Keratinocyte (primary cell): ENCODE data around the gene SVOPL. TPM values are rescaled to one million over a fixed set of nuclear protein-coding genes. Genes with fewer than 3 reads are reported as not detected.

Experiments
- DNase-seq: peaks from one replicate; pipeline ENCODE4 v3.0.0-alpha.2; 2011; ENCODE audit warnings: low read depth, missing footprints, low spot score
- FAIRE-seq: peaks from 2 replicates; lab custom pipeline; 2011; peaks lifted over from hg19 to GRCh38; lab: Jason Lieb, UNC
- H2AFZ ChIP-seq: 2 replicates; pipeline ENCODE4 v1.6.0; 2012; ENCODE audit warnings: low read length, control low read depth, inconsistent platforms; ENCODE audit not compliant: control insufficient read depth
- H3K27ac ChIP-seq: 2 replicates; pipeline ENCODE4 v1.5.1; 2011; ENCODE audit warnings: low read length; ENCODE audit not compliant: control insufficient read depth, insufficient read depth
- H3K27me3 ChIP-seq: 3 replicates; pipeline ENCODE4 v1.6.0; 2011; ENCODE audit warnings: low read length; ENCODE audit not compliant: control insufficient read depth, insufficient read depth; ENCODE audit errors: extremely low read depth
- H3K36me3 ChIP-seq, 2 experiments: 2 replicates in 1 of 2; 3 replicates in 1 of 2; pipeline ENCODE4 v1.5.1; 2011; ENCODE audit warnings: low read length in 2 of 2, mild to moderate bottlenecking in 1 of 2; ENCODE audit not compliant: control insufficient read depth in 2 of 2, insufficient read depth in 2 of 2; ENCODE audit errors: extremely low read depth in 1 of 2
- H3K4me1 ChIP-seq: 3 replicates; pipeline ENCODE4 v1.5.1; 2011; ENCODE audit warnings: low read length; ENCODE audit not compliant: control insufficient read depth, insufficient read depth; ENCODE audit errors: extremely low read depth
- H3K4me2 ChIP-seq: 3 replicates; pipeline ENCODE4 v1.6.0; 2011; ENCODE audit warnings: low read depth, low read length; ENCODE audit not compliant: control insufficient read depth, insufficient read depth; ENCODE audit errors: extremely low read depth
- H3K4me3 ChIP-seq, 3 experiments: fragments of 200-600 bp in 1 of 3; sonication (generic) in 1 of 3; 2 replicates in 2 of 3; 3 replicates in 1 of 3; pipeline ENCODE4 v1.5.1; 2011 to 2016; ENCODE audit warnings: low read length in 3 of 3, mild to moderate bottlenecking in 3 of 3, control low read depth in 2 of 3, inconsistent platforms in 1 of 3, low read depth in 1 of 3, mixed read lengths in 1 of 3, mixed run types in 1 of 3, moderate library complexity in 1 of 3; ENCODE audit not compliant: control insufficient read depth in 2 of 3, insufficient read depth in 2 of 3; ENCODE audit errors: extremely low read depth in 1 of 3
- H3K79me2 ChIP-seq: 2 replicates; pipeline ENCODE4 v1.6.0; 2012; ENCODE audit warnings: low read length; ENCODE audit not compliant: control insufficient read depth, insufficient read depth
- H3K9ac ChIP-seq: 3 replicates; pipeline ENCODE4 v1.6.0; 2011; ENCODE audit warnings: low read length; ENCODE audit not compliant: control insufficient read depth, insufficient read depth; ENCODE audit errors: extremely low read depth
- H3K9me1 ChIP-seq: 3 replicates; pipeline ENCODE4 v1.6.0; 2011; ENCODE audit warnings: low read length; ENCODE audit not compliant: control insufficient read depth, insufficient read depth; ENCODE audit errors: extremely low read depth
- H3K9me3 ChIP-seq: 2 replicates; pipeline ENCODE4 v1.5.1; 2012; ENCODE audit warnings: low read depth, low read length; ENCODE audit not compliant: control insufficient read depth
- H4K20me1 ChIP-seq: 3 replicates; pipeline ENCODE4 v1.6.0; 2011; ENCODE audit warnings: low read length; ENCODE audit not compliant: control insufficient read depth, insufficient read depth; ENCODE audit errors: extremely low read depth
- EZH2 ChIP-seq: IDR thresholded peaks from one replicate; pipeline ENCODE4 v1.6.1; 2012; ENCODE audit warnings: inconsistent platforms, mild to moderate bottlenecking, low read length, moderate library complexity
- dilution Hi-C: fragments of 300-500 bp; cut with MboI; formaldehyde crosslinking; loops from one replicate; pipeline ENCODE4 v1.7.0; 2020; ENCODE audit warnings: low sequenced_read_pairs; ENCODE audit not compliant: extremely low pct_ligation_motif_present
- polyA plus RNA-seq, 5 experiments: library from polyadenylated mRNA; depleted of rRNA in 3 of 5; stranded (reverse) in 3 of 5; stranded (forward) in 1 of 5; unstranded in 1 of 5; fragments of >200 nt; gene quantifications; 1 replicate in 1 of 5; 2 replicates in 3 of 5; 3 replicates in 1 of 5; pipeline versions ENCODE4 v1.2.1 to v1.2.3, GENCODE V29; 2011 to 2012; ENCODE audit warnings: missing spikeins in 2 of 5, low read depth in 1 of 5, low replicate concordance in 1 of 5
- TF ChIP-seq, protein P1 (sequence below), 3 experiments: IDR thresholded peaks in 1 of 3; conservative IDR thresholded peaks in 1 of 3; optimal IDR thresholded peaks in 1 of 3; 2 replicates in 2 of 3; 3 replicates in 1 of 3; pipeline versions ENCODE3 to v1.5.1; 2011; ENCODE audit warnings: low read length in 3 of 3, mild to moderate bottlenecking in 3 of 3, moderate library complexity in 2 of 3, control low read depth in 1 of 3, inconsistent platforms in 1 of 3; ENCODE audit not compliant: insufficient read depth in 2 of 3; ENCODE audit errors: extremely low read depth in 1 of 3

SVOPL gene
- polyA plus RNA-seq, 1 donor (not counting 4 experiments of a cell fraction or from before 2014, with no cell fraction given): not detected

GRCh38 chr7:138618506-138618905 is 82.7 kb downstream of the SVOPL start:
- dilution Hi-C loops: no loop called here
- H3K36me3 ChIP-seq: no peaks in the 10 kb centered on the region
- no peak overlapping the region for H3K27ac ChIP-seq
- H3K9me3 ChIP-seq: peaks cover 2% of the 10 kb centered on the region
- H3K4me3 ChIP-seq: no peak overlapping the region
- H3K9me1 ChIP-seq: no peaks in the 10 kb centered on the region
- H3K4me1 ChIP-seq: no peaks in the 10 kb centered on the region
- H2AFZ ChIP-seq: no peak overlapping the region
- no peak for DNase-seq
- no peaks in the 10 kb centered on the region for H3K79me2 ChIP-seq
- H4K20me1 ChIP-seq: no peaks in the 10 kb centered on the region
- H3K4me2 ChIP-seq: no peak overlapping the region
- no peaks in the 10 kb centered on the region for H3K27me3 ChIP-seq
- no peak for FAIRE-seq
- TF ChIP-seq EZH2: no peak
- H3K9ac ChIP-seq: no peak overlapping the region

DNA sequence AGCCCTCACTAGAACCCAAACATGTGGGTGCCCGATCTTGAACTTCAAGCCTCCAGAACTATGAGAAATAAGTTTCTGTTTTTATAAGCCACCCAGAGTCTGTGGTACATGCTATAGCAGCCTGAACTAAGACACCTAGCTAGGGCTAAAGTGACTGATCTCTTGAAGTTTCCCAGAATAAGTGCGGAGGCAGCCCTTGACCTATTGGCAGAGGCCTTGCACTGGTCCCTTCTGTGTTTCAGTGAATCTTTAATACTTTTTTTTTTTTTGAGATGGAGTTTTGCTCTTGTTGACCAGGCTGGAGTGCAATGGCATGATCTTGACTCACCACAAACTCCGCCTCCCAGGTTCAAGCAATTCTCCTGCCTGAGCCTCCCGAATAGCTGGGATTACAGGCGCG is 85.1 kb downstream of the SVOPL start:
- Histone ChIP-seq H2AFZ (no peak overlapping the region), H3K9ac (no peak overlapping the region), H3K27me3 (no peaks in the 10 kb centered on the region), H3K79me2 (no peaks in the 10 kb centered on the region), H3K4me3 (no peak overlapping the region), H3K4me2 (no peak overlapping the region), H3K9me1 (no peaks in the 10 kb centered on the region), H4K20me1 (no peaks in the 10 kb centered on the region), H3K9me3 (peaks cover 2% of the 10 kb centered on the region), H3K27ac (no peak overlapping the region), H3K4me1 (no peaks in the 10 kb centered on the region), H3K36me3 (no peaks in the 10 kb centered on the region)
- no peak for TF ChIP-seq EZH2
- TF ChIP-seq, protein P1, sequence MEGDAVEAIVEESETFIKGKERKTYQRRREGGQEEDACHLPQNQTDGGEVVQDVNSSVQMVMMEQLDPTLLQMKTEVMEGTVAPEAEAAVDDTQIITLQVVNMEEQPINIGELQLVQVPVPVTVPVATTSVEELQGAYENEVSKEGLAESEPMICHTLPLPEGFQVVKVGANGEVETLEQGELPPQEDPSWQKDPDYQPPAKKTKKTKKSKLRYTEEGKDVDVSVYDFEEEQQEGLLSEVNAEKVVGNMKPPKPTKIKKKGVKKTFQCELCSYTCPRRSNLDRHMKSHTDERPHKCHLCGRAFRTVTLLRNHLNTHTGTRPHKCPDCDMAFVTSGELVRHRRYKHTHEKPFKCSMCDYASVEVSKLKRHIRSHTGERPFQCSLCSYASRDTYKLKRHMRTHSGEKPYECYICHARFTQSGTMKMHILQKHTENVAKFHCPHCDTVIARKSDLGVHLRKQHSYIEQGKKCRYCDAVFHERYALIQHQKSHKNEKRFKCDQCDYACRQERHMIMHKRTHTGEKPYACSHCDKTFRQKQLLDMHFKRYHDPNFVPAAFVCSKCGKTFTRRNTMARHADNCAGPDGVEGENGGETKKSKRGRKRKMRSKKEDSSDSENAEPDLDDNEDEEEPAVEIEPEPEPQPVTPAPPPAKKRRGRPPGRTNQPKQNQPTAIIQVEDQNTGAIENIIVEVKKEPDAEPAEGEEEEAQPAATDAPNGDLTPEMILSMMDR (optimal IDR thresholded peaks at IDR 0.05 in 1 of 3, IDR thresholded peaks at IDR 0.05 in 1 of 3, conservative IDR thresholded peaks at IDR 0.05 in 1 of 3; ENCODE audit: extremely low read depth in 1 of 3, insufficient read depth in 2 of 3, low read length in 3 of 3): no peak
- no peak for DNase-seq
- dilution Hi-C loops: no loop called here
- FAIRE-seq: no peak

- no peaks in the 10 kb centered on the region for H3K4me1 ChIP-seq
- no peak overlapping the region for H3K4me3 ChIP-seq
- no peaks in the 10 kb centered on the region for H4K20me1 ChIP-seq
- no peak overlapping the region for H3K9ac ChIP-seq
- no peaks in the 10 kb centered on the region for H3K9me1 ChIP-seq
- no peaks in the 10 kb centered on the region for H3K27me3 ChIP-seq
- H3K27ac ChIP-seq: no peak overlapping the region
- no peak overlapping the region for H3K4me2 ChIP-seq
- no peak overlapping the region for H2AFZ ChIP-seq
- no peak for DNase-seq
- no peak for TF ChIP-seq EZH2
- TF ChIP-seq, protein P1 (optimal IDR thresholded peaks at IDR 0.05 in 1 of 3, IDR thresholded peaks at IDR 0.05 in 1 of 3, conservative IDR thresholded peaks at IDR 0.05 in 1 of 3; ENCODE audit: extremely low read depth in 1 of 3, insufficient read depth in 2 of 3, low read length in 3 of 3): no peak
- H3K79me2 ChIP-seq: no peaks in the 10 kb centered on the region
- H3K36me3 ChIP-seq: no peaks in the 10 kb centered on the region
- H3K9me3 ChIP-seq: peaks cover 2% of the 10 kb centered on the region
- dilution Hi-C loops: no loop called here
- FAIRE-seq: no peak
These were observed 87.5 kb downstream of the SVOPL start for GRCh38 chr7:138613630-138614029.
